Hindlimb muscle (tissue), 1 donor: ENCODE measurements around the gene TNFSF10. TPM values are rescaled to one million over a fixed set of nuclear protein-coding genes. Genes with fewer than 3 reads are reported as not detected.
"Not testable (repeated sequence)": the region's sequence is repeated elsewhere in the genome, so short reads cannot be mapped to it uniquely, and the experiment has no call there.

Experiments used
- DNase-seq: peaks from one replicate; pipeline ENCODE4 v3.0.0-alpha.2; 2013
- polyA plus RNA-seq: library from polyadenylated mRNA; unstranded; fragments of 120-200 nt; gene quantifications from one replicate; pipeline ENCODE4 v1.2.1, GENCODE V29; 2013; ENCODE audit not compliant: insufficient read length

The TNFSF10 gene
- 7.5 TPM for polyA plus RNA-seq

DNA sequence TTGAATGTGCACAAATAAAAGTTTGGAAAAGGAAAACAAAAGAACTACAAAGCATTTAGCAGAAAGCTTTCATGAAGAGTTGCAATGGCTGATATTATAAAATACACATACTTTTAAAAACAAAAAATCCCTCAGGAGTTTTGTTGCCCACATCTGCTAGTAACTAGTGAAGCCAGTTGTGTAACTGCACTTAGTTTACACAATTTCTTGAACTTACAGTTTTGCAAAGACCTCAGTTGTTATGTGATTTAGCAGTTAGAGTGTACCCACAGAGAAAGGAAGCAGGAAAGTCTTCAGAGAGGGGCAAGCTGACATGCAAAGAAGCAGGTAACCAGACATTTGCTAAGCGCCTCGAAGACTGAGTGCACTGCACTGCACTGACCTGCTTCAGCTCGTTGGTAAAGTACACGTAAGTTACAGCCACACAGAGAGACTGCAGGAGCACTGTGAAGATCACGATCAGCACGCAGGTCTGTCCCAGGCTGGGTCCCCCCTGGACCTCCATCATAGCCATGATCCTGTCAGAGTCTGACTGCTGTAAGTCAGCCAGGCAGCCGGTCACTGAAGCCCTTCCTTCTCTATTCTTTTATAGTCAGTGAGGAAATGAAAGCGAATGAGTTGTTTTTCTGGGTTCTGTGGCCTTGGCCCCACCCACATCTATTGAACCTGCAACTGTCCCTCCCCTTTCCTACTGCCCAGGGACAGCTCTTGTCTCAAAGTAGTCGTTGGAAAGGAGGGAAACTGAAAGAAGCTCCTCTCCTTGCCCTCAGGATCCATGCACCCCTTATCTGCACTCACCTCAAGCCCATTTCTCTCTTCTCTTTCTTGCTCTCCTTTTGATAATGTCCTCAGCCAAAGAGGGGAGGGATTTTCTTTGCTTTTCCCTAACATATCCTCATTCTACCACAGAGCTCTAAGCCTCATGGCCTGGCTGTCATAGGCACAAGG lies at the start of gene TNFSF10:
TNFSF10 (minus strand) TSS at position 560 of the 948 bp plus-strand sequence; CDS start at position 514, 46 bp downstream.
- DNase-seq = peak; percentile 23

DNA sequence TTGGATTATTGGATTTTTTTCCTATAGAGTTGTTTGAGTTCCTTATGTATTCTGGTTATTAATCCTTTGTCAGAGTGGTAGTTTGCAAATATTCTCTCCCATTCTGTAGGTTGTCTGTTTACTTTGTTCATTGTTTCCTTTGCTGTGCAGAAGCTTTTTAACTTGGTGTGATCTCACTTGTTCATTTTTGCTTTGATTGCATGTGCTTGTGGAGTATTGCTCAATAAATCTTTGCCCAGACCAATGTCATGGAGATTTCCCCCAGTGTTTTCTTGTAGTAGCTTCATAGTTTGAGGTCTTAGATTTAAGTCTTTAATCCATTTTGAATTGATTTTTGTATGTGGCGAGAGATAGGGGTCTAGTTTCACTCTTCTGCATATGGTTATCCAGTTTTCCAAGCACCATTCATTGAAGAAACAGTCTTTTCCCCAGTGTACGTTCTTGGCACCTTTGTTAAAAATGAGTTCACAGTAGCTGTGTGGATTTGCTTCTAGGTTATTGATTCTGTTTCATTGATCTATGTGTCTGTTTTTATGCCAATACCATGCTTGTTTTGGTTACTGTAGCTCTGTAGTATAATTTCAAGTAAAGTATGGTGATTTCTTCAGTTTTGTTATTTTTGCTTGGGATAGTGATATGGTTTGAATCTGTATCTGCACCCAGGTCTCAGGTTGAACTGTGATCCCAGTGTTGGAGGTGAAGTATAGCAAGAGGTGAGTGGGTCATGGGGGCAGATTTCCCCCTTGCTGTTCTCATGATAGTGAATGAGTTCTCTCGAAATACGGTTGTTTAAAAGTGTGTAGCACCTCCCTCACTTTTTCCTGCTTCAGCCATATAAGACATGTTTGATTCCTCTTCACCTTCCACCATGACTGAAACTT lies 46.1 kb upstream of the TNFSF10 start:
- no peak for DNase-seq

DNA sequence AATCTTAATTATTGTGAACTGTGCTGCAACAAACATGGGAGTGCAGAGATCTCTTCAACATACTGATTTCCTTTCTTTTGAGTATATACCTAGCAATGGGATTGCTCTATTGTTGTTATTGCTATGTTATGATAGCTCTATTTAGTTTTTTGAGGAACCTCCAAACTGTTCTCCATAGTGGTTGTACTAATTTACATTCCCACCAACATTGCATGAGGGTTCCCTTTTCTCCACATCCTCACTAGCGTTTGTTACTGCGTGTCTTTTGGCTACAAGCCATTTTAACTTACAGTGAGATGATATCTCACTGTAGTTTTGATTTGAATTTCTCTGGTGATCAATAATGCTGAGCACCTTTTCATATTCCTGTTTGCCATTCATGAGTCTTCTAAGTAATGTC lies 45.5 kb upstream of the TNFSF10 start:
- DNase-seq = no peak

GRCh38 chr3:172566785-172567184 lies 43.6 kb upstream of the TNFSF10 start:
- DNase-seq = not testable (repeated sequence)

GRCh38 chr3:172564499-172564898 lies 41.3 kb upstream of the TNFSF10 start:
- DNase-seq = no peak

DNA sequence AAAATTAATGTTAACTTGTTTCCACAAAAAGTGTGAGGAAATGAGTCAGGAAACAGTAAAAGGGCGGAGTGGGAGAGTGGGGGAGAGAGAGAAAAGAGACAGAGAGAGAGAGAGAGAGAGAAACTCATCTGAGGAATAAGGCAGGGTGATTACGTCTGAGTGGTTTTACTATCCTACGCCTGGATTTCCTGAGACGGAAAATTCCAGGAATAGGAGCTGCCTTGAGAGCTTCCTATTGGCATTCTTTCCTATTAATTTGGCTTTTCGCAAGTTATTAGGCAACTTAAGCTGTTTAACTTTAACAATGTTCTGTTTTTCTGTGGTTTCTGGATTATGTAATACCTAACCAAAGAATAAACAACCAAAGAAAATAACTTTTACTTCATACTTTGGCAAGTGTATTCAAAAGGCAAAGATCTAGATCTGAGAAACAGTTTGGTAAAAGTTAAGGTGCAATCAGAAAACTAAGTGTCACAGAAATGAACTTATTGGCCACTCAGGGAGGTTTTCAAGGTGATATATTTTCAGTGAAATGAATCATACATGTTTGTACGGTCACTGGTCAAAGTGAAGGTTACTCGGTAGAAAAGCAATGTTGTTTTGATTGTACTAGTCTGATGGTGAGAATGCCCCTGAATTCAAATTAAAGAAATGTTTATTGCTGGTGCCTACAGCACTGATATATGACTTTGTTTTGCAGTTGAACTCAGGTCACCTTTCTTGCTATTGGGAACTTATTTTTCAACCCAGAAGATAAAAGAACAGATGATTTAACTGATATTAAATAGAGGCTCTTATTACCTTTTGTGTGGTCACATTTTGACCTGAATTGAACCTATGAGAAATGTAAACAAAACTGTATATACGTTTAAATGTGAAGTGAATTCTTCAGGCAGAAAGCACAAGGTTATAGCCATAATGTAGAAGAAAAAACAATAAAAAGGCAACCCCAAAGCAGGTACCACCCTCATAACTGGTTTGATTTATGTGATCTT lies 39.9 kb upstream of the TNFSF10 start:
- peak; percentile 64 for DNase-seq

DNA sequence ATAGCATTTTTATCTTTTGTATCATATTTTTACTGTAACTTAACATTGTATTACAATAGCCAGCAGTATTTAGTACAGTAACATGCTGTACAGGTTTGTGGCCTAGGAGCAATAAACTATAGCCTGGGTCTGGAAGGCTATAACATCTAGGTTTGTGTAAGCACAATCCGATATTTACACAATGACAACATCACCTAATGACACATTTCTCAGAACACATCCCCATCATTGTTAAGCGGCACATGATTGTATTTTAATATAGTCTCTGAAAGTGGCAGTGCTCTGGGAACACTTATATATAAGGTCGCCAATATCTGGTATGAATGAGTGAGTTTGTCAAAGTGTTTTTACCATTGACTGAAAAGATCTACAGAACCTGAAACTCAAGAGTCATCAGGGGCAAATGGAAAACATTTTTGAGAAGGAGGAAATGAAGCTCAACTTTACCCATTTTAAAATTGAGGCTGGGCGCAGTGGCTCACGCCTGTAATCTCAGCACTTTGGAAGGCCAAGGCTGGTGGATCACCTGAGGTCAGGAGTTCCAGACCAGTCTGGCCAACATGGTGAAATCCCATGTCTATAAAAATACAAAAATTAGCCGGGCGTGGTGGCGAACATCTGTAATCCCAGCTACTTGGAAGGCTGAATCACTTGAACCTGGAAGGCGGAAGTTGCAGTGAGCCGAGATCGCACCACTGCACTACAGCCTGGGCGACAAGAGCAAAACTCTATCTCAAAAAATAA lies 38.8 kb upstream of the TNFSF10 start:
- DNase-seq = no peak

- no peak for DNase-seq
These were observed 37.4 kb upstream of the TNFSF10 start for GRCh38 chr3:172560586-172560985.

DNA sequence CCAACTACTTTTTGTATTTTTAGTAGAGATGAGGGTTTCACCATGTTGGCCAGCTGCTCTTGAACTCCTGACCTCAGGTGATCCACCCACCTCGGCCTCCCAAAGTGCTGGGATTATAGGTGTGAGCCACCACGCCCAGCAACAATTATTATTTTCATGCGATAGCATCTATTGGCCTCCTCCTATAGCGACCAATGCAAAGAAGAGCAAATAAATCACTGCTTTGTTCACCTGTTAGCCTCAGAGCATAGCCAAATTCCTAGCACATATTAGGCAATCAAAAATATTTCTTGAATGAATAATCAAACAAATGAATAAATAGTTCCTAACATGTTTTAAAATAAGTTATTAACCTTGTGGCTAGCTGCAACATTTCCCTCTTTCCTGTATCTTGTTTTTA lies 36.8 kb upstream of the TNFSF10 start:
- DNase-seq = no peak

DNA sequence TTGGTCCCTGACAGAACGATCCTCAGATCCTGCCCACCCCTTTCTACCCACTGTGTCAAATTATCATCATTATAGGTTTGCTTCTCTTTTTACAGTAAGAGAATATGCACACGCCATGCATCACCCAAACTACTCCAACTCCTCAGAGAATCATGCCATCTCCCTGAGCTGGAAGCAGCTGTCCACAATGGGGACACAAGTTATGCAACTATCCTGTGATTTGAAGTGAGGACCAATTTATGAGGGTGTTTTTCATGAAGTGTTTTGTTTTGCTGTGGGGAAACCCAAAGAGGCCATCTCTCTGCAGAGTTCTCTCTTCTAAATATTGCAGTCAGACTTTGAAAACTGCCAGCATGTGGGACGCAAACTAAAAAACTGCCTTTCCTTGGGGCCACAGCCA lies 35.8 kb upstream of the TNFSF10 start:
- no peak for DNase-seq

- DNase-seq = no peak
These were observed 34.4 kb upstream of the TNFSF10 start for GRCh38 chr3:172557515-172558220.

GRCh38 chr3:172553526-172554252 lies 30.5 kb upstream of the TNFSF10 start:
- no peak for DNase-seq

GRCh38 chr3:172552607-172553006 lies 29.4 kb upstream of the TNFSF10 start:
- no peak for DNase-seq

- no peak for DNase-seq
These were observed 28.6 kb upstream of the TNFSF10 start for GRCh38 chr3:172551874-172552273.

DNA sequence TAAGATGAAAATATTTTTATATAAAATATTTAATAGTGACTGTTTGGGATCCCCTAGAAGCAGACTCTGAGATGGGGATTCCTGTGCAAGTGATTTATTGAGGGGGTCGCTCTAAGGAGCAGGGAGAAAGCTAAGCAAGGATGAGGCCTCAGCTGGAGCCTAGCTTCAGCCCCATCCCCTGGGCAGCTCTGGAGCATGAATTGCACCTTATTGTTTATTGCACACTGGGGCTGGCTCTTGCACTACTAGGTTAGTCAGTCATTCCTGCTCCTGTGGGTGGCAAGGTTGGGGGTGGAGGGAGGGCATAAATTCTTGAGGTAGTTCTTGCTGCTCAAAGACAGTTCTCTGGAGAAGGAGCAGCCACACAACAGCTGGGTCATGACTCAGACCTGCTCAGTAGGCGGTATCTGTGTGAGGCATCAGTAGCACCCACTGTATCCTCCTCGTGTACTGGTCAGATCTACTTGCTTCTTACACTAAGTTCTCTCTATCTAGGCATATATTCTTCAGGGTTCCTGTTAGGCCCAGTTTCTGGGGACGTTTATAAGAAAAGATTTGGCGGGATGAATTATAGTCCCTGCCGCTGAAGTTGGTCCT lies 27.2 kb upstream of the TNFSF10 start:
- no peak for DNase-seq

- no peak for DNase-seq
These were observed 25.9 kb upstream of the TNFSF10 start for GRCh38 chr3:172549144-172549543.

DNA sequence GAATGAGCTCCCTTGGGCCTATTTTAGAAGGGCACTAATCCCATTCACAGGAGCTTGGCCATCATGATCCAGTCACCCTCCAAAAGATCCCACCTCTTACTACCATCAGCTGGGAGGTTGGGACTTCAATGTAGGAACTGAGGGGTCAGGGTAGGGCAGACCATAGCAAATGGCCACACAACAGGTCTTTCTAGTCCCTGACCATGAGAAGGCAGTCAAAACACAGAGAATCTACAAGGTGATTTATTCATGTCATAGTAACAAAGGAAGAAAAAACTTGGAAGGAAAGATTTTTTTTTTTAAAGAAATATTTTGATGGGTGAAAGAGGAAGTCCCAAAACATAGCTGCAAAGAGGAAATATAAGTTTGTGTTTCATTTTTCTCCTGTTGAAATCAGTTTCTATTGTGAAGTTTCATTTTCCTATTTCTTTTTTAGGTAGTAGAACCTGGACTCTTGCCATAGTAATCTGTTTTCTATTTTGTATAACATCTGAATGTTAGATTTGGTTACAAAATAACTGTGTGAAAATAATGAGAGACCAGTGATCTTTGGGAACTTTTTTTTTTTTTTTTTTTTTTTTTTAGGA lies 23.5 kb upstream of the TNFSF10 start:
- no peak for DNase-seq

- DNase-seq = no peak
These were observed 22.9 kb upstream of the TNFSF10 start for GRCh38 chr3:172546105-172546504.

- DNase-seq = no peak
These were observed 21.2 kb upstream of the TNFSF10 start for GRCh38 chr3:172544404-172544803.
